ENCODE results near the gene LVRN. TPM values are rescaled to one million over a fixed set of nuclear protein-coding genes. Genes with fewer than 3 reads are reported as not detected.

LVRN gene
- total RNA-seq, 4 donors from 2014 or later = 4.2 to 15.9 (median 11.7) TPM

GRCh38 chr5:116075191-116075831 is 113.0 kb downstream of the LVRN start:
- 48 to 54% methylated on average over 6 of the region's 6 CpGs for WGBS, 2 donors
- Histone ChIP-seq H3K36me3 (peaks cover 0 to 5% (median 0%) of the 10 kb centered on the region in 3 donors), H3K27me3 (no peaks in the 10 kb centered on the region), H3K9me3 (no peaks in the 10 kb centered on the region), H3K4me3 (no peak overlapping the region), H3K27ac (no peak overlapping the region), H3K4me1 (no peaks in the 10 kb centered on the region)
- no peak for DNase-seq (ENCODE audit: low spot score in 2 of 2)
- TF ChIP-seq CTCF (IDR thresholded peaks at IDR 0.05) = no peak

GRCh38 chr5:116076496-116076895 is 114.2 kb downstream of the LVRN start:
- DNase-seq (ENCODE audit: low spot score in 2 of 2) = no peak
- no peaks in the 10 kb centered on the region for H3K9me3 ChIP-seq
- H3K4me1 ChIP-seq = no peaks in the 10 kb centered on the region
- H3K27me3 ChIP-seq = no peaks in the 10 kb centered on the region
- no peak for TF ChIP-seq EP300 (IDR thresholded peaks at IDR 0.05)
- no peak for TF ChIP-seq POLR2A (IDR thresholded peaks at IDR 0.05)
- TF ChIP-seq CTCF (IDR thresholded peaks at IDR 0.05) = no peak
- peaks cover 0 to 15% (median 0%) of the 10 kb centered on the region in 3 donors for H3K36me3 ChIP-seq
- WGBS, 2 donors = 76 to 81% methylated on average over 1 of the region's 1 CpG
- H3K4me3 ChIP-seq = no peak overlapping the region
- no peak overlapping the region for H3K27ac ChIP-seq

Other genes starting within 250 kb of the LVRN start
- 1,000 to 10,000 TPM in 2 of 4 donors, 100 to 1,000 TPM in 2; 536 to 1,379 (median 988) TPM for gene CDO1, start 145.8 kb upstream of the LVRN start, total RNA-seq
- gene ATG12, start 120.9 kb upstream of the LVRN start, total RNA-seq = 10 to 100 TPM; 36.0 to 68.1 (median 49.7) TPM
- gene AP3S1, start 120.5 kb upstream of the LVRN start, total RNA-seq = 10 to 100 TPM; 46.0 to 72.0 (median 46.6) TPM
- gene ARL14EPL, start 70.0 kb downstream of the LVRN start, total RNA-seq = under 1 TPM in 1 of 4 donors, not detected in 3; 0.21 TPM
- 10 to 100 TPM; 15.3 to 38.1 (median 20.0) TPM for gene COMMD10, start 122.5 kb downstream of the LVRN start, total RNA-seq

Measured in tibial nerve (tissue), 4 donors.